OCI-LY7 (cell line): Measurements from ENCODE around the gene IQCE. TPM values are rescaled to one million over a fixed set of nuclear protein-coding genes. Genes with fewer than 3 reads are reported as not detected.
A peak's percentile ranks its signal among the peaks of the same experiment; 100 is the strongest.

Source experiments
- BruUV-seq: library from RNA; stranded (reverse); fragments of 400-500 nt; replicated peaks from 2 replicates; lab custom pipeline; 2021; lab: Mats Ljungman, UMichigan
- CTCF ChIA-PET: fragments of 300-600 bp; sonication (Branson Sonifier 250); formaldehyde crosslinking; loops from one replicate; lab custom pipeline; 2022; ENCODE audit warnings: antibody characterized with exemption; ENCODE audit not compliant: unreplicated experiment; lab: Charles Lee
- POLR2A ChIA-PET: fragments of 300-600 bp; sonication (Branson Sonifier 250); formaldehyde crosslinking; loops from one replicate; lab custom pipeline; 2022; ENCODE audit warnings: antibody characterized with exemption; lab: Charles Lee
- DNase-seq: peaks from one replicate; pipeline ENCODE4 v3.0.0-alpha.2; 2015; ENCODE audit warnings: low spot score
- H2AFZ ChIP-seq: fragments of 200-600 bp; sonication (generic), shearing (Covaris generic); 2 replicates; pipeline ENCODE4 v1.6.1; 2014; ENCODE audit warnings: mild to moderate bottlenecking, antibody characterized with exemption, low read length, moderate library complexity
- H3K27ac ChIP-seq: fragments of 200-600 bp; sonication (generic); 2 replicates; pipeline ENCODE4 v1.5.1; 2014; ENCODE audit warnings: mixed run types, low read depth, mild to moderate bottlenecking, moderate library complexity, low read length, inconsistent platforms; ENCODE audit not compliant: poor library complexity, severe bottlenecking
- H3K36me3 ChIP-seq: fragments of 200-600 bp; sonication (generic); 2 replicates; pipeline ENCODE4 v1.6.1; 2014; ENCODE audit warnings: mild to moderate bottlenecking, antibody characterized with exemption, low read length, moderate library complexity, mixed read lengths; ENCODE audit not compliant: insufficient read depth
- H3K4me1 ChIP-seq: fragments of 200-600 bp; sonication (generic); 2 replicates; pipeline ENCODE4 v1.5.1; 2014; ENCODE audit warnings: mild to moderate bottlenecking, low read length; ENCODE audit not compliant: insufficient read depth, poor library complexity, severe bottlenecking
- H3K4me2 ChIP-seq: fragments of 200-600 bp; sonication (generic); 2 replicates; pipeline ENCODE4 v1.6.1; 2014; ENCODE audit warnings: mild to moderate bottlenecking, low read length
- H3K4me3 ChIP-seq: fragments of 200-600 bp; sonication (generic); 2 replicates; pipeline ENCODE4 v1.5.1; 2014; ENCODE audit warnings: mild to moderate bottlenecking, low read depth, low read length; ENCODE audit not compliant: poor library complexity, severe bottlenecking
- H3K79me2 ChIP-seq: fragments of 200-600 bp; sonication (generic); 2 replicates; pipeline ENCODE4 v1.6.1; 2016; ENCODE audit warnings: low read depth, mild to moderate bottlenecking, low read length, moderate library complexity, mixed read lengths; ENCODE audit not compliant: insufficient read depth
- H3K9me2 ChIP-seq: fragments of 200-600 bp; sonication (generic); 2 replicates; pipeline ENCODE4 v1.6.1; 2016; ENCODE audit warnings: mild to moderate bottlenecking, low read length, mixed read lengths; ENCODE audit not compliant: insufficient read depth
- H3K9me3 ChIP-seq: fragments of 200-600 bp; sonication (generic); 2 replicates; pipeline ENCODE4 v1.6.1; 2014; ENCODE audit warnings: mild to moderate bottlenecking, mixed run types, low read length, mixed read lengths
- H4K20me1 ChIP-seq: fragments of 200-600 bp; sonication (generic); 2 replicates; pipeline ENCODE4 v1.6.1; 2014; ENCODE audit warnings: mild to moderate bottlenecking, antibody characterized with exemption, low read length, moderate library complexity, mixed read lengths; ENCODE audit not compliant: insufficient read depth
- EZH2phosphoT487 ChIP-seq: fragments of 200-600 bp; sonication (generic); IDR thresholded peaks from 2 replicates; pipeline ENCODE4 v1.6.1; 2018; ENCODE audit warnings: low read depth, borderline replicate concordance, mild to moderate bottlenecking, mixed run types, antibody characterized with exemption, low read length, moderate library complexity, mixed read lengths
- intact Hi-C: fragments of 100-400 bp; cut with micrococcal nuclease; formaldehyde crosslinking; loops from one replicate; pipeline ENCODE4 v1.10.0; 2022; ENCODE audit not compliant: unreplicated experiment
- total RNA-seq, 2 experiments: library from RNA; depleted of rRNA in 1 of 2; stranded (reverse); fragments of >200 nt in 1 of 2; shearing (Covaris generic) in 1 of 2; gene quantifications; 2 replicates each; pipeline ENCODE4 v1.2.3, GENCODE V29; 2014 to 2022
- TF ChIP-seq, protein P1 (sequence below): fragments of 200-600 bp; sonication (generic); conservative IDR thresholded peaks from 2 replicates; pipeline ENCODE4 v1.5.1; 2014; ENCODE audit warnings: mild to moderate bottlenecking, antibody characterized with exemption, low read length, moderate library complexity, mixed read lengths

The IQCE gene
- total RNA-seq, 2 experiments from 2014 or later: 6.2 to 6.6 TPM

DNA sequence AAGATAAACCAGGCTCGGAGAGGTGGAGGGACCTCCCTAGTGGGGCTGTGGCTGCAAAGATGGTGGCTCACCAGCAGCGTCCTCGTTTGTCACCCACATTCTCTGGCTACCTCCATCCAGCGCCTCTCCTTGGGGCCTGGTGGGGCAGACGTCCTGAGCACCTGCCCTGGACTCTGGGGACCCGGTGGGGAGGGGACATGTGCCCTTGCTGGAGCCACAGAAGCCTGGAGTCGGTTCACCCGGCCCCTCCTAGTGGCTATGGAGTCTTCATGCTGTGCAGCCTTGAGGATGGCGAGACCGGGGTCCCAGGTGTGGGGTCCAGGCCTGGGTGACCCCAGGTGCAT lies 87.5 kb downstream of the IQCE start:
- ChIA-PET CTCF (no interaction called here), POLR2A (interaction anchor here (0.6 to 2.1 kb wide), 3 partner anchors 15 to 95 kb away, joined by 4 to 13 read pairs (median 11); partner anchors contain the start of gene TTYH3)
- BruUV-seq: no TSS peak
- peak overlapping the region; percentile 90 for H3K27ac ChIP-seq
- H3K9me2 ChIP-seq: no peaks in the 10 kb centered on the region
- no peaks in the 10 kb centered on the region for H4K20me1 ChIP-seq
- DNase-seq: peak; percentile 48
- no peaks in the 10 kb centered on the region for H3K36me3 ChIP-seq
- H3K9me3 ChIP-seq: no peaks in the 10 kb centered on the region
- peak overlapping the region; percentile 67 for H3K4me3 ChIP-seq
- no peaks in the 10 kb centered on the region for H3K79me2 ChIP-seq
- TF ChIP-seq, protein P1, sequence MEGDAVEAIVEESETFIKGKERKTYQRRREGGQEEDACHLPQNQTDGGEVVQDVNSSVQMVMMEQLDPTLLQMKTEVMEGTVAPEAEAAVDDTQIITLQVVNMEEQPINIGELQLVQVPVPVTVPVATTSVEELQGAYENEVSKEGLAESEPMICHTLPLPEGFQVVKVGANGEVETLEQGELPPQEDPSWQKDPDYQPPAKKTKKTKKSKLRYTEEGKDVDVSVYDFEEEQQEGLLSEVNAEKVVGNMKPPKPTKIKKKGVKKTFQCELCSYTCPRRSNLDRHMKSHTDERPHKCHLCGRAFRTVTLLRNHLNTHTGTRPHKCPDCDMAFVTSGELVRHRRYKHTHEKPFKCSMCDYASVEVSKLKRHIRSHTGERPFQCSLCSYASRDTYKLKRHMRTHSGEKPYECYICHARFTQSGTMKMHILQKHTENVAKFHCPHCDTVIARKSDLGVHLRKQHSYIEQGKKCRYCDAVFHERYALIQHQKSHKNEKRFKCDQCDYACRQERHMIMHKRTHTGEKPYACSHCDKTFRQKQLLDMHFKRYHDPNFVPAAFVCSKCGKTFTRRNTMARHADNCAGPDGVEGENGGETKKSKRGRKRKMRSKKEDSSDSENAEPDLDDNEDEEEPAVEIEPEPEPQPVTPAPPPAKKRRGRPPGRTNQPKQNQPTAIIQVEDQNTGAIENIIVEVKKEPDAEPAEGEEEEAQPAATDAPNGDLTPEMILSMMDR: 0 out of 2 replicates have a peak, but pooled peaks have one; percentile 32
- TF ChIP-seq EZH2phosphoT487: no peak
- peaks cover 54% of the 10 kb centered on the region for H3K4me1 ChIP-seq
- H3K4me2 ChIP-seq: peak overlapping the region; percentile 90
- intact Hi-C loops: no loop called here
- H2AFZ ChIP-seq: no peak overlapping the region

GRCh38 chr7:2646680-2647571 lies 88.1 kb downstream of the IQCE start:
- peak overlapping the region; percentile 90 for H3K4me2 ChIP-seq
- POLR2A ChIA-PET: interaction anchor here (0.6 kb wide), 1 partner anchor 58 kb away, joined by 4 read pairs; no protein-coding TSS in a partner anchor
- H3K36me3 ChIP-seq: no peaks in the 10 kb centered on the region
- no peaks in the 10 kb centered on the region for H3K79me2 ChIP-seq
- no peaks in the 10 kb centered on the region for H3K9me3 ChIP-seq
- no peaks in the 10 kb centered on the region for H4K20me1 ChIP-seq
- CTCF ChIA-PET: no interaction called here
- intact Hi-C loops: no loop called here
- H3K4me3 ChIP-seq: peak overlapping the region; percentile 67
- TF ChIP-seq, protein P1: peak; percentile 6; the same call in 1 of the 2 replicates
- no peak for TF ChIP-seq EZH2phosphoT487
- peak overlapping the region; percentile 90 for H3K27ac ChIP-seq
- H3K4me1 ChIP-seq: peaks cover 48% of the 10 kb centered on the region
- H3K9me2 ChIP-seq: no peaks in the 10 kb centered on the region
- peak; percentile 91 for DNase-seq
- no peak overlapping the region for H2AFZ ChIP-seq
- BruUV-seq: no TSS peak
